ENCODE measurements around the gene ATP6V0B. TPM values are rescaled to one million over a fixed set of nuclear protein-coding genes. Genes with fewer than 3 reads are reported as not detected.
A peak's percentile ranks its signal among the peaks of the same experiment; 100 is the strongest.

ATP6V0B gene
- total and polyA plus RNA-seq, 2 of the 13 experiments (the other 11 are each of a cell fraction or from before 2014, with no cell fraction given), result 157 to 161 TPM

DNA sequence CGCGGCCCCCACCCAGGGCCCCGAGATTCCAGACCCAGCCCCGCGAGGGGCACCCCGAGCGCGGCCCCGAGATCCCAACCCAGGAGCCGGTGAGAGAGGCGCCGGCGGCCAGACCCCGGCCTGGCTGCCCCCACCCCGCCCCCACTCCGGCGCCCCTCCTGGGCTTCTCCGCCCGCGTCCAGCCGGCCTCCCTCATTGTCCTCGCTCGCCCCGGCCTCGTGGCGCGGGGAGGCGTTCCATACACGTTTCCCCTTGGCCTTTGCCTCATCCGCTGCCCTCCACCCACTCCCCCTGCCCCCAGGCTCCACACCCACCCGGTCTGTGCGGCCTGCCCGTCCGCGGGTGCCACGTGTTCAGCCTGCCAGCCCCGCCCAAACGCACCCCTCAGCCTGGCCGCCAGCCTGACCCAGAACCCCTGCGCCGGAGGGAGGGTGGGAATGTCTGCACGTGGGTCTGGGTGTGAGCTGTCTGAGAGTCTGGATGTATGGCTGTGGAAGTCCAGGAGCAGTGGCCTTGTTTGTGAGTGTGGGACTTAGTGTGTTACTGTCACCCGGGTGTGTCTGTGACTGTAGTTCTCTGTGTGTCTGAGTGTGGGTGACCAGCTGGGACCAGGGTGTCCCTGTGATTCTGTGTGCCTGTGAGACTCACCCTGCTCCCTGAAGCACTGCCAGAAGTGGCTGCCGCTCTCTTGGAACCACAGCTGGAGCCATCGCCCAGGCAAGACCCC lies 4.9 kb downstream of the ATP6V0B start (continued):
- TF ChIP-seq GLI4 (CRISPR knock-in tag; IDR thresholded peaks at IDR 0.05; ENCODE audit: borderline replicate concordance) (0 out of 2 replicates have a peak, but pooled peaks have one; percentile 10), EED (CRISPR knock-in tag; IDR thresholded peaks at IDR 0.05) (no peak), ZNF468 (CRISPR knock-in tag; IDR thresholded peaks at IDR 0.05) (no peak), XBP1 (CRISPR knock-in tag; IDR thresholded peaks at IDR 0.05) (no peak), BCL3 (CRISPR knock-in tag; IDR thresholded peaks at IDR 0.05) (0 out of 2 replicates have a peak, but pooled peaks have one; percentile 28)
- TF ChIP-seq, protein P1, sequence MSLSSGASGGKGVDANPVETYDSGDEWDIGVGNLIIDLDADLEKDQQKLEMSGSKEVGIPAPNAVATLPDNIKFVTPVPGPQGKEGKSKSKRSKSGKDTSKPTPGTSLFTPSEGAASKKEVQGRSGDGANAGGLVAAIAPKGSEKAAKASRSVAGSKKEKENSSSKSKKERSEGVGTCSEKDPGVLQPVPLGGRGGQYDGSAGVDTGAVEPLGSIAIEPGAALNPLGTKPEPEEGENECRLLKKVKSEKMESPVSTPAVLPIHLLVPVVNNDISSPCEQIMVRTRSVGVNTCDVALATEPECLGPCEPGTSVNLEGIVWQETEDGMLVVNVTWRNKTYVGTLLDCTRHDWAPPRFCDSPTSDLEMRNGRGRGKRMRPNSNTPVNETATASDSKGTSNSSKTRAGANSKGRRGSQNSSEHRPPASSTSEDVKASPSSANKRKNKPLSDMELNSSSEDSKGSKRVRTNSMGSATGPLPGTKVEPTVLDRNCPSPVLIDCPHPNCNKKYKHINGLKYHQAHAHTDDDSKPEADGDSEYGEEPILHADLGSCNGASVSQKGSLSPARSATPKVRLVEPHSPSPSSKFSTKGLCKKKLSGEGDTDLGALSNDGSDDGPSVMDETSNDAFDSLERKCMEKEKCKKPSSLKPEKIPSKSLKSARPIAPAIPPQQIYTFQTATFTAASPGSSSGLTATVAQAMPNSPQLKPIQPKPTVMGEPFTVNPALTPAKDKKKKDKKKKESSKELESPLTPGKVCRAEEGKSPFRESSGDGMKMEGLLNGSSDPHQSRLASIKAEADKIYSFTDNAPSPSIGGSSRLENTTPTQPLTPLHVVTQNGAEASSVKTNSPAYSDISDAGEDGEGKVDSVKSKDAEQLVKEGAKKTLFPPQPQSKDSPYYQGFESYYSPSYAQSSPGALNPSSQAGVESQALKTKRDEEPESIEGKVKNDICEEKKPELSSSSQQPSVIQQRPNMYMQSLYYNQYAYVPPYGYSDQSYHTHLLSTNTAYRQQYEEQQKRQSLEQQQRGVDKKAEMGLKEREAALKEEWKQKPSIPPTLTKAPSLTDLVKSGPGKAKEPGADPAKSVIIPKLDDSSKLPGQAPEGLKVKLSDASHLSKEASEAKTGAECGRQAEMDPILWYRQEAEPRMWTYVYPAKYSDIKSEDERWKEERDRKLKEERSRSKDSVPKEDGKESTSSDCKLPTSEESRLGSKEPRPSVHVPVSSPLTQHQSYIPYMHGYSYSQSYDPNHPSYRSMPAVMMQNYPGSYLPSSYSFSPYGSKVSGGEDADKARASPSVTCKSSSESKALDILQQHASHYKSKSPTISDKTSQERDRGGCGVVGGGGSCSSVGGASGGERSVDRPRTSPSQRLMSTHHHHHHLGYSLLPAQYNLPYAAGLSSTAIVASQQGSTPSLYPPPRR (CRISPR knock-in tag; IDR thresholded peaks at IDR 0.05; ENCODE audit: borderline replicate concordance), result peak; percentile 21; the same call in 1 of the 2 replicates
- TF ChIP-seq, protein P2, sequence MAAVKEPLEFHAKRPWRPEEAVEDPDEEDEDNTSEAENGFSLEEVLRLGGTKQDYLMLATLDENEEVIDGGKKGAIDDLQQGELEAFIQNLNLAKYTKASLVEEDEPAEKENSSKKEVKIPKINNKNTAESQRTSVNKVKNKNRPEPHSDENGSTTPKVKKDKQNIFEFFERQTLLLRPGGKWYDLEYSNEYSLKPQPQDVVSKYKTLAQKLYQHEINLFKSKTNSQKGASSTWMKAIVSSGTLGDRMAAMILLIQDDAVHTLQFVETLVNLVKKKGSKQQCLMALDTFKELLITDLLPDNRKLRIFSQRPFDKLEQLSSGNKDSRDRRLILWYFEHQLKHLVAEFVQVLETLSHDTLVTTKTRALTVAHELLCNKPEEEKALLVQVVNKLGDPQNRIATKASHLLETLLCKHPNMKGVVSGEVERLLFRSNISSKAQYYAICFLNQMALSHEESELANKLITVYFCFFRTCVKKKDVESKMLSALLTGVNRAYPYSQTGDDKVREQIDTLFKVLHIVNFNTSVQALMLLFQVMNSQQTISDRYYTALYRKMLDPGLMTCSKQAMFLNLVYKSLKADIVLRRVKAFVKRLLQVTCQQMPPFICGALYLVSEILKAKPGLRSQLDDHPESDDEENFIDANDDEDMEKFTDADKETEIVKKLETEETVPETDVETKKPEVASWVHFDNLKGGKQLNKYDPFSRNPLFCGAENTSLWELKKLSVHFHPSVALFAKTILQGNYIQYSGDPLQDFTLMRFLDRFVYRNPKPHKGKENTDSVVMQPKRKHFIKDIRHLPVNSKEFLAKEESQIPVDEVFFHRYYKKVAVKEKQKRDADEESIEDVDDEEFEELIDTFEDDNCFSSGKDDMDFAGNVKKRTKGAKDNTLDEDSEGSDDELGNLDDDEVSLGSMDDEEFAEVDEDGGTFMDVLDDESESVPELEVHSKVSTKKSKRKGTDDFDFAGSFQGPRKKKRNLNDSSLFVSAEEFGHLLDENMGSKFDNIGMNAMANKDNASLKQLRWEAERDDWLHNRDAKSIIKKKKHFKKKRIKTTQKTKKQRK (IDR thresholded peaks at IDR 0.05; ENCODE audit: low read length), result no peak
- TF ChIP-seq, protein P3, sequence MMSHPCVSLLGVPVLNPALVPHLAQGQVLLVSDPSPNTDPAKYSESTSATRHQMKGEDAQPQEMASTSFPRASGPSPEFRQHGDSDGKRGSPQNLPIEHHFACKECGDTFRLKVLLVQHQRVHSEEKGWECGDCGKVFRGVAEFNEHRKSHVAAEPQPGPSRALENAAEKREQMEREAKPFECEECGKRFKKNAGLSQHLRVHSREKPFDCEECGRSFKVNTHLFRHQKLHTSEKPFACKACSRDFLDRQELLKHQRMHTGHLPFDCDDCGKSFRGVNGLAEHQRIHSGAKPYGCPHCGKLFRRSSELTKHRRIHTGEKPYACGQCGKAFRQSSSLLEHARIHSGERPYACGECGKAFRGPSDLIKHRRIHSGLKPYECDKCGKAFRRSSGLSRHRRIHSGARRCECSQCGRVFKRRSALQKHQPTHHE (CRISPR knock-in tag; IDR thresholded peaks at IDR 0.05; ENCODE audit: borderline replicate concordance), result no peak
- TF ChIP-seq, protein P4, sequence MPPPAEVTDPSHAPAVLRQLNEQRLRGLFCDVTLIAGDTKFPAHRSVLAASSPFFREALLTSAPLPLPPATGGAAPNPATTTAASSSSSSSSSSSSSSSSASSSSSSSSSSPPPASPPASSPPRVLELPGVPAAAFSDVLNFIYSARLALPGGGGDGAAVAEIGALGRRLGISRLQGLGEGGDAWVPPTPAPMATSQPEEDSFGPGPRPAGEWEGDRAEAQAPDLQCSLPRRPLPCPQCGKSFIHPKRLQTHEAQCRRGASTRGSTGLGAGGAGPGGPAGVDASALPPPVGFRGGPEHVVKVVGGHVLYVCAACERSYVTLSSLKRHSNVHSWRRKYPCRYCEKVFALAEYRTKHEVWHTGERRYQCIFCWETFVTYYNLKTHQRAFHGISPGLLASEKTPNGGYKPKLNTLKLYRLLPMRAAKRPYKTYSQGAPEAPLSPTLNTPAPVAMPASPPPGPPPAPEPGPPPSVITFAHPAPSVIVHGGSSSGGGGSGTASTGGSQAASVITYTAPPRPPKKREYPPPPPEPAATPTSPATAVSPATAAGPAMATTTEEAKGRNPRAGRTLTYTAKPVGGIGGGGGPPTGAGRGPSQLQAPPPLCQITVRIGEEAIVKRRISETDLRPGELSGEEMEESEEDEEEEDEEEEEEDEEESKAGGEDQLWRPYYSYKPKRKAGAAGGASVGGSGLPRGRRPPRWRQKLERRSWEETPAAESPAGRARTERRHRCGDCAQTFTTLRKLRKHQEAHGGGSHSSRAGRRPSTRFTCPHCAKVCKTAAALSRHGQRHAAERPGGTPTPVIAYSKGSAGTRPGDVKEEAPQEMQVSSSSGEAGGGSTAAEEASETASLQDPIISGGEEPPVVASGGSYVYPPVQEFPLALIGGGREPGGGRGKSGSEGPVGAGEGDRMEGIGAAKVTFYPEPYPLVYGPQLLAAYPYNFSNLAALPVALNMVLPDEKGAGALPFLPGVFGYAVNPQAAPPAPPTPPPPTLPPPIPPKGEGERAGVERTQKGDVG (CRISPR knock-in tag; IDR thresholded peaks at IDR 0.05; ENCODE audit: borderline replicate concordance), result no peak
- TF ChIP-seq, protein P5, sequence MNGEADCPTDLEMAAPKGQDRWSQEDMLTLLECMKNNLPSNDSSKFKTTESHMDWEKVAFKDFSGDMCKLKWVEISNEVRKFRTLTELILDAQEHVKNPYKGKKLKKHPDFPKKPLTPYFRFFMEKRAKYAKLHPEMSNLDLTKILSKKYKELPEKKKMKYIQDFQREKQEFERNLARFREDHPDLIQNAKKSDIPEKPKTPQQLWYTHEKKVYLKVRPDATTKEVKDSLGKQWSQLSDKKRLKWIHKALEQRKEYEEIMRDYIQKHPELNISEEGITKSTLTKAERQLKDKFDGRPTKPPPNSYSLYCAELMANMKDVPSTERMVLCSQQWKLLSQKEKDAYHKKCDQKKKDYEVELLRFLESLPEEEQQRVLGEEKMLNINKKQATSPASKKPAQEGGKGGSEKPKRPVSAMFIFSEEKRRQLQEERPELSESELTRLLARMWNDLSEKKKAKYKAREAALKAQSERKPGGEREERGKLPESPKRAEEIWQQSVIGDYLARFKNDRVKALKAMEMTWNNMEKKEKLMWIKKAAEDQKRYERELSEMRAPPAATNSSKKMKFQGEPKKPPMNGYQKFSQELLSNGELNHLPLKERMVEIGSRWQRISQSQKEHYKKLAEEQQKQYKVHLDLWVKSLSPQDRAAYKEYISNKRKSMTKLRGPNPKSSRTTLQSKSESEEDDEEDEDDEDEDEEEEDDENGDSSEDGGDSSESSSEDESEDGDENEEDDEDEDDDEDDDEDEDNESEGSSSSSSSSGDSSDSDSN (CRISPR knock-in tag; IDR thresholded peaks at IDR 0.05), result peak; percentile 47; the same call in 1 of the 2 replicates

Data from HepG2 (cell line).